Effector memory CD4-positive, alpha-beta T cell (primary cell): ENCODE data around the gene MAP3K19.

Experiments
- DNase-seq, 3 donors: peaks; one replicate each; pipeline ENCODE4 v3.0.0-alpha.2; 2020
- H3K27ac ChIP-seq: 2 replicates; pipeline ENCODE4 v1.7.0; 2013; ENCODE audit warnings: mild to moderate bottlenecking, low read length, moderate library complexity; ENCODE audit not compliant: insufficient read depth, poor library complexity, severe bottlenecking
- H3K27me3 ChIP-seq: replicated peaks from 2 replicates; pipeline ENCODE4 v1.7.0; 2013; ENCODE audit warnings: mild to moderate bottlenecking, low read length; ENCODE audit not compliant: insufficient read depth, control insufficient read depth, poor library complexity, severe bottlenecking
- H3K36me3 ChIP-seq: 2 replicates; pipeline ENCODE4 v1.7.0; 2013; ENCODE audit warnings: mild to moderate bottlenecking, low read length, moderate library complexity; ENCODE audit not compliant: control insufficient read depth, insufficient read depth
- H3K4me1 ChIP-seq: 2 replicates; pipeline ENCODE4 v1.7.0; 2013; ENCODE audit warnings: low read length, mild to moderate bottlenecking; ENCODE audit not compliant: control insufficient read depth, insufficient read depth, poor library complexity, severe bottlenecking
- H3K4me3 ChIP-seq: 2 replicates; pipeline ENCODE4 v1.7.0; 2013; ENCODE audit warnings: low read length, low read depth, mild to moderate bottlenecking; ENCODE audit not compliant: insufficient read depth, poor library complexity, severe bottlenecking
- H3K9me3 ChIP-seq: 2 replicates; pipeline ENCODE4 v1.7.0; 2013; ENCODE audit warnings: mild to moderate bottlenecking, low read length, moderate library complexity; ENCODE audit not compliant: control insufficient read depth

MAP3K19 gene

GRCh38 chr2:135076556-135076955 is 29.3 kb upstream of the MAP3K19 start:
- H3K4me3 ChIP-seq: no peak overlapping the region
- no peak overlapping the region for H3K27ac ChIP-seq
- no peaks in the 10 kb centered on the region for H3K9me3 ChIP-seq
- no peaks in the 10 kb centered on the region for H3K4me1 ChIP-seq
- H3K27me3 ChIP-seq: no peaks in the 10 kb centered on the region
- H3K36me3 ChIP-seq: peaks cover 2% of the 10 kb centered on the region
- no peak for DNase-seq

DNA sequence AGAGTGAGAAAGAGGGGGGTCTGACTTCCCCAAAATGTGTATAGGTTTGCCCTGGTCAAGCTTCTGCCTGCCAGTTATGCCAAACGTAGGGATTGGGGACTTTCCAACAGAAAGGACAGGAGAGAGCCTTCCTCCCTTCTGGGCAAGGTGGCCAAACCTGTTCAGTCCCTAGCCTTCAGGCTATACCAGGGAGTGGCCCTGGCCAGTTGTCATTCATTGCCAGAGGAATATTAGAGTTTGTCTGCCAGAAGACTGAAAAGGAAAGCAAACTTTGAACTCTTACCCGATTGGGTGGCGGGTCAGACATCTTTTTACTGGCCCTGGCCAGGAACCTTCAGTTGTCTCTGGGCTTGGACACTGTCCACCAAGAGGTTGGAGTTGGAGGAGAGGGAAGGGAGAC is 27.0 kb upstream of the MAP3K19 start:
- Histone ChIP-seq H3K4me3 (no peak overlapping the region), H3K4me1 (no peaks in the 10 kb centered on the region), H3K27ac (no peak overlapping the region), H3K36me3 (peaks cover 8% of the 10 kb centered on the region), H3K27me3 (no peaks in the 10 kb centered on the region), H3K9me3 (no peaks in the 10 kb centered on the region)
- no peak for DNase-seq

GRCh38 chr2:135072125-135072997 is 25.1 kb upstream of the MAP3K19 start:
- no peaks in the 10 kb centered on the region for H3K27me3 ChIP-seq
- no peak for DNase-seq
- peaks cover 8% of the 10 kb centered on the region for H3K36me3 ChIP-seq
- no peaks in the 10 kb centered on the region for H3K9me3 ChIP-seq
- H3K4me3 ChIP-seq: no peak overlapping the region
- H3K27ac ChIP-seq: no peak overlapping the region
- no peaks in the 10 kb centered on the region for H3K4me1 ChIP-seq

DNA sequence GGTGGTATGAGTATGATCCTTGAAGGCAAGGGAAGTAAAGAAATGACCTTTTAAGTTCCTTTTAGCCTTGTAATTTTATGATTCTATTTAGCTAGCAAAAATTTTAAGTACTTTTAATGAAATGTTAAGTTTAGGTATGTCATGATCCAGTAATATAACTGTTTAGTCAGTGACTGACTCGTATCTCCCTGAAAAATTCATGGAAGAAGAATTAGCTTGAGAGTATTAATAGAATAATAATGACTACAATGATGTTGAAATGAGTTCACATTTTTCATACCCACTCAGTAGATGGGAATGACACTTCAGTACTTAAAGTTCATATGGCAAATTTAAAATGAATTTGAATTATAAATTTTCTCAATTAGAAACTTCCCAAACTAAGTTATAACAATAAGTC is 19.5 kb upstream of the MAP3K19 start:
- no peak for DNase-seq
- Histone ChIP-seq H3K4me3 (no peak overlapping the region), H3K27ac (no peak overlapping the region), H3K36me3 (peaks cover 16% of the 10 kb centered on the region), H3K27me3 (no peaks in the 10 kb centered on the region), H3K9me3 (no peaks in the 10 kb centered on the region), H3K4me1 (no peaks in the 10 kb centered on the region)

- no peak overlapping the region for H3K4me3 ChIP-seq
- H3K9me3 ChIP-seq: no peaks in the 10 kb centered on the region
- H3K4me1 ChIP-seq: no peaks in the 10 kb centered on the region
- DNase-seq: no peak
- no peaks in the 10 kb centered on the region for H3K27me3 ChIP-seq
- H3K36me3 ChIP-seq: peaks cover 23% of the 10 kb centered on the region
- no peak overlapping the region for H3K27ac ChIP-seq
These were observed 16.9 kb upstream of the MAP3K19 start for GRCh38 chr2:135064149-135064548.

- H3K27ac ChIP-seq: no peak overlapping the region
- H3K27me3 ChIP-seq: no peaks in the 10 kb centered on the region
- H3K9me3 ChIP-seq: no peaks in the 10 kb centered on the region
- no peaks in the 10 kb centered on the region for H3K4me1 ChIP-seq
- H3K4me3 ChIP-seq: no peak overlapping the region
- peaks cover 23% of the 10 kb centered on the region for H3K36me3 ChIP-seq
- DNase-seq: no peak
These were observed 16.0 kb upstream of the MAP3K19 start for GRCh38 chr2:135063210-135063609.

DNA sequence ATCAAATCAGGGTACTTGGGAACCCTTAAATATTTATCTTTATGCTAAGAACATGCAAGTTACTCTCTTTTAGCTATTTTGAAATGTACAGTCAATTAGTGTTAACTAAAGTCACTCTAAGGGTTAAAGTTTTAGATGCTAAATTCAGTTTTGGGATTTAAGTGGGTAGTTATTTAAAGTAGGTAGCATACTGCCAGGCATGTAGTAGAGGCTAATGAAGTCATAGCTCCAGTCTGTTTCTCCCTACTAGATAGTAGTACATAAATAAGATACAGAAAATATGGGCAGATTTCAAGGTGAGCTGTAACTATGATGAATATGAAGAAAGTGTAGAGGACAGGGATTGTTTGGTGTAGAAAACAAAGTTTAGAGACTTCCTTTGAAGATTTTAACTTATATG is 12.3 kb upstream of the MAP3K19 start:
- Histone ChIP-seq H3K27me3 (no peaks in the 10 kb centered on the region), H3K4me3 (no peak overlapping the region), H3K9me3 (no peaks in the 10 kb centered on the region), H3K27ac (no peak overlapping the region), H3K4me1 (peaks cover 3% of the 10 kb centered on the region), H3K36me3 (peaks cover 31% of the 10 kb centered on the region)
- DNase-seq: no peak

GRCh38 chr2:135056790-135057189 is 9.5 kb upstream of the MAP3K19 start:
- Histone ChIP-seq H3K4me3 (no peak overlapping the region), H3K27ac (no peak overlapping the region), H3K9me3 (no peaks in the 10 kb centered on the region), H3K36me3 (peaks cover 23% of the 10 kb centered on the region), H3K27me3 (no peaks in the 10 kb centered on the region), H3K4me1 (peaks cover 13% of the 10 kb centered on the region)
- no peak for DNase-seq

DNA sequence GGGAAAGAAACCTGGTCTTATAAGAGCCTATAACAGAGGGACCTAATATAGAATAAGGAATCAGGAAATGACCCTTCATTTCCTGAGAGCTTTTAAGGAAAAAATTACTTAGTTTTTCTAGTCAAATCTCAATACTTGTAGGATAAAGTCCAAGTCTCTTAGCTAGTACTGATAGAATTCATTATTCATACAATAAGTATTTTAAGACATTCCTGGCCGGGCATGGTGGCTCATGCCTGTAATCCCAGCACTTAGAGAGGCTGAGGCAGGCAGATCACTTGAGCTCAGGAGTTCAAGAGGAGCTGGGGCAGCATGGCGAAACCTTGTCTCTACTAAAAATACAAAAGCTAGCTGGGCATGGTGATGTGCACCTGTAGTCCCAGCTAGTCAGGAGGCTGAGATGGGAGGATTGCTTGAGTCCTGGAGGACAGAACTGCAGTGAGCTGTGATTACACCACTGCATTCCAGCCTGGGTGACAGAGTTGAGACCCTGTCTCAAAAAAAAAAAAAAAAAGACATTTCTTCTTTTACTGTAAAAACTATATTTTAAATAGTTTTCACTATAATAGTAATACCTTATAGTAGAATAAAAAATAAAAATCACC is 8.0 kb upstream of the MAP3K19 start:
- no peak for DNase-seq
- Histone ChIP-seq H3K36me3 (peaks cover 8% of the 10 kb centered on the region), H3K27ac (no peak overlapping the region), H3K27me3 (no peaks in the 10 kb centered on the region), H3K4me1 (peaks cover 13% of the 10 kb centered on the region), H3K4me3 (no peak overlapping the region), H3K9me3 (no peaks in the 10 kb centered on the region)

- Histone ChIP-seq H3K4me3 (peak overlapping the region; percentile 73), H3K27me3 (no peaks in the 10 kb centered on the region), H3K27ac (peak overlapping the region; percentile 99), H3K4me1 (peaks cover 13% of the 10 kb centered on the region), H3K9me3 (no peaks in the 10 kb centered on the region), H3K36me3 (peaks cover 7% of the 10 kb centered on the region)
- peak in 1 of 3 donors; percentile 2 for DNase-seq
These were observed 5.8 kb upstream of the MAP3K19 start for GRCh38 chr2:135052997-135053474.
